ENCODE measurements around the gene IER3.
A peak's percentile ranks its signal among the peaks of the same experiment; 100 is the strongest.

The IER3 gene, protein sequence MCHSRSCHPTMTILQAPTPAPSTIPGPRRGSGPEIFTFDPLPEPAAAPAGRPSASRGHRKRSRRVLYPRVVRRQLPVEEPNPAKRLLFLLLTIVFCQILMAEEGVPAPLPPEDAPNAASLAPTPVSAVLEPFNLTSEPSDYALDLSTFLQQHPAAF

DNA sequence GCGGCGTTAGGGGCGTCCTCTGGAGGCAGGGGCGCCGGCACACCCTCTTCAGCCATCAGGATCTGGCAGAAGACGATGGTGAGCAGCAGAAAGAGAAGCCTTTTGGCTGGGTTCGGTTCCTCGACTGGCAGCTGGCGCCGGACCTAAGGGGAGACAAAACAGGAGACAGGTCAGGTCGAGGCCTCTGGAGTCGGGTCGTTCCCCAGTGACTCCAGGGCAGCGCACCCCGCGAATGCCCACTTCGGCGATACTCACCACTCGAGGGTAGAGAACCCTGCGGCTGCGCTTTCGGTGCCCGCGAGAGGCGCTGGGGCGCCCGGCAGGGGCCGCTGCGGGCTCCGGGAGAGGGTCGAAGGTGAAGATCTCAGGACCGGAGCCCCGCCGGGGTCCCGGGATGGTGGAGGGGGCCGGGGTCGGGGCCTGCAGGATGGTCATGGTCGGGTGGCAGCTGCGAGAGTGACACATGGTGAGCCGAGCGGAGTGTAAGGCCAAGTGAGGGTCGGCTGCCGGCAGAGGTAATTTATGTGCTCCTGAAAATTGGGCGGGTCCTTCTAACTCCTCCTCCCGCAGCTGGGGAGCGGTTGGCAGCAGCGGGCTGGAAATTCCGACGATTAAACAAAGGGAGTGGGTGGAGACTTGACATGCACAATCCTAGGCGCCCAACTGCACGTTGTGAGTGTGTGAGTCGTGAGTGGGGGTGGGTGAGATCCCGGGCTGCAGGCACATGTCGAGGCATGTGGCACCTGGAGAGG lies at the start of gene IER3:
Gene IER3, minus strand, starts transcription at position 494 of the 752 bp plus-strand sequence. Its CDS starts 29 bp downstream, at position 465.
- DNase-seq, result peak; percentile 92

DNA sequence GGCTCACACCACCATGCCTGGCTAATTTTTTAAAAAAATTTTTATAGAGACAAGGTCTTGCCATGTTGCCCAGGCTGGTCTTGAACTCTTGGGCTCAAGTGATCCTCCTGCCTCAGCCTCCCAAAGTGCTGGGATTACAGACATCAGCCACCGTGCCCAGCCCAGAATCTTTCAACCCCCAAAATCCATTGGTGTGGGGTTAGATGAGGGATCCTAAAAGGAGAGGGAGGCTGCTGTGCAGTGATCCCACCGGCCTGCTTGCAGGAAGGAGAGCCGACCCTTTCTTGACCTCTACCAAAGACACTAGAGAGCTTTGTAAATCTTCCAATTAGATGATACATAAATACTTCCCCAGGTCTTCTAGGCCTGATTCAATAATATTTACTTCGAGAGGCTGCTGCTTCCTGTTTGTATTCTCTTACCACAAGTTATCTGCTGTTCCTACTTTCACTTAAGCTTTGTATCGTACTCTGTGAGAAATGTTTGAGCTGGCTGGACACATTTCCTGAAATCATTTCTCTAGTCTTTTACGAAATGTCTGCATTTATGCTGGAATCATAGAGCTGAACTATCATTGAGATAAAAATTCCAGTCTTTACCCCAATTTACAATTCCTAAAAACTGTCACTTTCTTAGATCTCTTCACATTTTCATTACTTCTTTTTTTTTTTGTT lies 49.3 kb upstream of the IER3 start:
- DNase-seq, result peak; percentile 33

DNA sequence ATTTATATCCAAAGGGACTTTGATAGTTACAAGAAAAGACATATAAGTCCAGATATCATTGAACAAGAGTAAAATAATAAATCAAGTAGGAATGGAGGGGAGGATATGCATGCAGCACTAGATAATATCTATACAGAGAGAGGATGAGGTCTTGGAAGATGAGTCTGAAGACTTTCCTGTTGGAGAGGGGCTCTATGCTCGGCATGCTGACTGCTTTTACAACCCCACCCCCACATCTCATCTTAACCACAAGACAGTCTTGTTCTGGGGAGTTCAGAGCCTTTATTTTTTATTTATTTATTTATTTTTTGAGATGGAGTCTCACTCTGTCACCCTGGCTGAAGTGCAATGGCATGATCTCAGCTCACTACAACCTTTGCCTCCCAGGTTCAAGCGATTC lies 48.4 kb upstream of the IER3 start:
- DNase-seq, result no peak

DNA sequence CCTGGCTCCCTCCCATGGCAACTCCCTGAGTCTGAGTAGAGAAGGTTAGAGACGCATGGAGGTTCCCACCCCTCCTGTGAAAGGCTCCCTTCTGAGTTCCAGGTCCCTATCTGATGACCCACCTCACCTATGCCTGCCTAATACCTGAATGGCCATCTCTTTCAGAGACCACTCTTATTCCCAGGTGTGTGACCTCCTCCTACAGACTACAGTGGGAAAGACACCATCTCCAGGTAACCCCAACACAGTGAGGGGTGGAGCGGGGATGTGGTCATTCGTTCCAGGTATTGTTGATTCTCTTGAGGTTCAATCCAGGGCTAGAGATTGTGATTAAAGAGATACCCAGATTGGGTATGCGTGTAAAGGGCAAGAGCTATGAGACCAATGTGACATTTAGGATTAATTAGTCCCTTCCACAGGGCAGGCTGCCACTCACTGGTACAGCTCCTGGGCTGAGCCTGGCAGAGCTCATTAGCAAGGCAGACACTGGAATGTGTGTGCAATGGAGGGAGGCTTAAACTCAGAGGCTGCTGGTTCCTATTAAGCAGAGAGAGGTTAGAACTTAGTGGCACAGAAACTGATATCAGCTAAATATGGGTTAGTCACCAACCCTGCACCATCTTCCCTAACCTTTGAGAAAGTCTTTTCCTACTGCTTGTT lies 46.5 kb upstream of the IER3 start:
- no peak for DNase-seq

DNA sequence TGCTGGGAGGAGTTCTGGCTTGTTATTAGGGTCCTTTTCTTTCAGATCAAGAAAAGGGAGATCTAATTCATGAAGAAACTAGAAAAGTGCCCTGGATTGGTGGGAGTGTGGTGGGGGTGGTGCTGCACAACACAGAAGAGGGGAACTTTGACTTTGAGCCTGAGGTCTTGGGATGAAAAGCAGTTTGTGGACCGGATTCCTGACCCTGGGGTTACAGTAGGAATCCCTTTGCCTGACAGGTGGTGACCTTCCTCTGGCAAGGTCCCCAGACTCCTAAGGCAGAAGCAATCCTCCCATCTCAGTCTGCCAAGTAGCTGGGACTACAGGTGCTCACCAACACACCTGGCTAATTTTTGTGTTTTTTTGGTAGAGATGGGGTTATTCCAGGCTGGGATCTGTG lies 45.3 kb upstream of the IER3 start:
- DNase-seq, result no peak

DNA sequence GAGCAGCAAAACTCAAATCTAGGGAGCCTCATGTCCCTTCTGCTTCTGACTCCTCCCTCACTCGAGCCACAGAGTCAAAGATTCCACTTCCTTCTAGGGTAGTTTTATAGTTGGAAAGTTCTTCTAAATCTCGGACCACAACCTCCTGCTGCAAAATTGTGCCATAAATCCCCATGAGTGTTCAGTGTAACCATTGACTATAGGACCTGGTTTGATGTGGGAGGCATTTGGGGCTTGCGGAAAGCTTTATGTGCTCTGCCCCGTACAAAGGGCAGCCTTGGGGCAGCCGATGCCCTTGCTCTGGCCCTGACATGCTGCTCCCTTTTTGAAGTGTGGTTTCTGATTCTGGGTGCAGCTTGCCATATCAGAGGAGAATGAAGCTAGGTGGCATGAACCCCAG lies 43.6 kb upstream of the IER3 start:
- no peak for DNase-seq

DNA sequence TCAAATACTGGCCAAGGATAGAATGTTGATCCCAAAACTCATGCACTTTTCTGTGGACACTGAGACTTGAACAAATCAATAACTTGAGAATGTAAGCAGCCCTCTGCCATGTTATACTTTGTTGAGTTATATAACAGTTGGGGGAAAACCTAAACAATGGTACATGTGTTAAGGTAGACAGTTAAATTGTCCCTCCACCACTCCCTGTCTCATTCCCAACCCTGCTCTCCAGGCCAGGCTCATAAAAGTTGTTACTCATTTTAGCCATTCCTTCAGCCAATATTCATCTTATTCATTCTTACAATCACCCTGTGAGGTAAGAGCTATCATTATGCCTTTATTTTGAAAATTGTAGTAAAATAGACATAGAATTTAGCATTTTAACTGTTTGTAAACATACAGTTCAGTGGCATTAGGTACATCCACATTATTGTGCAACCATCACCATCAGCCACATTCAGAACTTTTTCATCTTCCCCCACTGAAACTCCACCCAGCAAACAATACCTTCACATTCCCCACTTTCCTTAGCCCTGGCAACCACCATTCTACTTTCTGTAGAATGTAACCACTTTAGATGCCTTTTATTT lies 38.2 kb upstream of the IER3 start:
- DNase-seq, result no peak

DNA sequence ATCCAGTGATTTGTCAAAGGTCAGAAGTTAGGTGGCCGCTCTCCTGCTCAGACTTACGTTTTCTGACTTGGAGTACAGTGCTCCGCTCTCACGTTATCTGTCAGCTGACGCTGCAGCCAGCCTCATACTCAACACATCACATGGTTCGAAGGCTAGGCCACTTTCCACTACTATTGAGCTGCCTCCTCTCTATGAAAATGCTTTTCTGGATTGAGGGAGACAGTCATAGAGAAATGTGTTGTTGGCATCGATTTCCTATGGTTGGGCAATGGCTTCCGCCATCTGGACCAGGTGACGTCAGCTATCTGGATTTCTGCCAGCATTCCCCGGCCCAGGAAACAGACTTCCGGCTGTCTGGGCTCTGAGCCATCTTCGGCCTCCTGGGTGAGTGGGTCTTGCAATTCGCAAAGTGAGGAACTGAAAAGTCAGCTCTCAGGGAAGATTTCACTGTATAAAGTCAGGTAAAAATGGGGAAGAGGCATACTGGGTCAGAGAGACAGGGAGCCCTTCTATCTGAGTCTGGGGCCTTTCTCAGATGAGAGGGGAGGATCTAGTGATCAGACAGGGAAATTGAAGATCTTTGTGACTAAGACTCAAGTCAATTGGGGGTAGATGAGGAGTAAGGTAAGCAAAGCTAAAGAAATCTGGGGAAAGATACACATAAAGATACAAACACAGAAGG lies 37.5 kb upstream of the IER3 start:
- peak; percentile 97 for DNase-seq

DNA sequence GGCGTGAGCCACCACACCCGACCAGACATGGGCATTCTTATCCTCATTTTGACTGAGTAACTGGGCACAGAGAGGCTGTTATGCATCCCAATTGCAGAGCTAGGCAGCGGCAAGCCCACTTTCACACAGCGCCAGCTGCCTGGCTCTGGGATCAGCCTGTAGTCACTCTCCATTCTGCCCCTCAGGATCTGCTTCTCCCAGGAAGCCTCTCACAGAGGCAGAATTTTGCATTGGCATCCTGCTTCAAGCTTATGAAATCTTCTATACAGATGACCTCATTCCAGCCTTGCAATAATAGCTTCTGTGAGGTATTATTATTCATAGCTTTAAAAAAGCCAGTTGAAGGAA lies 37.0 kb upstream of the IER3 start:
- DNase-seq, result no peak

DNA sequence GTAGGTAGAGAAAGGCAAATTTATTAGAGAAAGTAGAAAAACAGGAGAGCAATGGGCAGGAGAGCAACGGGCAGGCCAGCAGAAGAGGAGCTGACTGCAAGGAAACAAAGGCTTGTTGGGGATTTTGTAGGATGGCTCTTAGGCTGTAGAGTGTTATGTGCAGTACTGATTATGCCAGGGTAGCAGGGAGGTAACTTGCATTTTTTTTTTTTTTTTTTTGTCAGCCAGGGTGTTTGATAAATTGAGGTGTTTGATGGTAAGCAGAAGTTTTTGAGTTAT lies 36.2 kb upstream of the IER3 start:
- no peak for DNase-seq

DNA sequence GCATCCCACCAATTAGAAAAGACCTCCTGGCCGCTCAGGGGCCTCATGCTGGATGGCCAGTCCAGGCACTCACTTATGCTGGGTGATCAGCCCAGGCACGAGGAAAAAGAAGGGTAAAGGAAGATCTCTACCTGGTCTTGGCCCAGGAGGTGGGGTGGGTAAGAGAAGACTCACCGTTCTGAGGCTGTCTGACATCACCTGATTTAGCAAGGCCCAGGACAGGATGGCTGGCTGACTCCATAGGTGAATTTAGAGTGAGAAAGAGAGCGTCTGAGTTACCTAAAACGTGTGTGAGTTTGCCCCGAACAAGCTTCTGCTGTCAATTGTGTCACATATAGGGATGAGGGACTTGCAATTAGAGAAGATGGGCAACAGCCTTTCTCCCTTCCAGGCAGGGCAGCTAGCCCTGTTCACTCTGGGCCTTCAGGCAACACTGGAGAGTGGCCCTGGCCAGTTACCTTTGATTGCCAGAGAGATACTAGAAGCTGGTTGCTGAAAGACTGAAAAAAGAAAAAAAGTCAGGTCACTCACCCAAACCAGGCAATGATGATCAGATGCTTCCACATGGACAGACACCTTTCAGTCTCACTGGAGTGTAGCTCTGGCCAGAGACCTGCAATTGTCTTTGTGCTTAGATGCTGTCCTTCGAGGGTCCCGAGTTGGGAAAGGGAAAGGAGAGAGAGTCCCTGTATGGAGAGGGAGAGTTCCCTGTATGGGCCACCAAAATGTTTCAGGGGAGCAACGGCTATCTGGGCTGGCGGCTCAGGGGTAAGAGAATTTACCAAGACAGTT lies 35.7 kb upstream of the IER3 start:
- no peak for DNase-seq

DNA sequence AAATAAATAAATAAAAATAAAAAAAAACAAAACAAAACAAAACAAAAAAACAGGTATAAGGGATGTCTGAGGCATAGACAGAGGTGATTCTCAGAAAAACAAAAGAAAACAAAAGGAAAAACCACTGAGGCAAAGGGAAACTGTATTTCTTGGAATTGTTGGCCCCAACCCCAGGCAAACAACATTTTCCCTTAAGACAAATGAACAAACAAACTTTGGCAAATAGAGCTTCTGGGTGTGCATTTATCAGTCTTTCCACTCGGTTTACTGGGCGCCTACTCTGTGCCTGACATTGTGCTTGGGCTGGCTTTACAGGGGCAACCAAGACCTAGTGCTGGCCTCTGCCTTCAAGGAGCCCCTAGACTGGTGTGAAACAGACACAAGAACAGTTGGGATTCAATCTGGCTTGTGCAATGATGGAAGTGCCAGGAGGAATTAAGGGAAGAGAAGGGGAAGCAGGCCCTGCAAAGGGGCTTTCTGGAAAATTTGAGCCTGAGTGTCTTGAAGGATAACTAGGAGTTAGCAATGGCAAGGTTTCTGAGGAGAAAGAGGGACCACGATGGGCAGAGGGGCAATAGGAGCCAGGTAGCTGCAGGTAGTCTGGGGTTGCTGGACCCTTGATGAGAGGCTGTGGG lies 33.8 kb upstream of the IER3 start:
- DNase-seq, result no peak

DNA sequence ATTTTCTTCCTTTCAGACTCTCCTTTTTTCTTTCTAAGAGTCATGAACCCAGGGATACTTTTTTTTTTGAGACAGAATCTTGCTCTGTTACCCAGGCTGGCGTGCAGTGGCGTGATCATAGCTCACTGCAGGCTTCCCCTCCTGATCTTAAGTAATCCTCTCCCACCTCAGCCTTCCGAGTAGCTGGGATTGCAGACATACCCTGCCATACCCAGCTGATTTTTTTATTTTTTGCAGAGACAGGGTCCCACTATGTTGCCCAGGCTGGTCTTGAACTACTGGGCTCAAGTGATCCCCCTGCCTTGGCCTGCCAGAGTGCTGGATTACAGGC lies 32.8 kb upstream of the IER3 start:
- no peak for DNase-seq

DNA sequence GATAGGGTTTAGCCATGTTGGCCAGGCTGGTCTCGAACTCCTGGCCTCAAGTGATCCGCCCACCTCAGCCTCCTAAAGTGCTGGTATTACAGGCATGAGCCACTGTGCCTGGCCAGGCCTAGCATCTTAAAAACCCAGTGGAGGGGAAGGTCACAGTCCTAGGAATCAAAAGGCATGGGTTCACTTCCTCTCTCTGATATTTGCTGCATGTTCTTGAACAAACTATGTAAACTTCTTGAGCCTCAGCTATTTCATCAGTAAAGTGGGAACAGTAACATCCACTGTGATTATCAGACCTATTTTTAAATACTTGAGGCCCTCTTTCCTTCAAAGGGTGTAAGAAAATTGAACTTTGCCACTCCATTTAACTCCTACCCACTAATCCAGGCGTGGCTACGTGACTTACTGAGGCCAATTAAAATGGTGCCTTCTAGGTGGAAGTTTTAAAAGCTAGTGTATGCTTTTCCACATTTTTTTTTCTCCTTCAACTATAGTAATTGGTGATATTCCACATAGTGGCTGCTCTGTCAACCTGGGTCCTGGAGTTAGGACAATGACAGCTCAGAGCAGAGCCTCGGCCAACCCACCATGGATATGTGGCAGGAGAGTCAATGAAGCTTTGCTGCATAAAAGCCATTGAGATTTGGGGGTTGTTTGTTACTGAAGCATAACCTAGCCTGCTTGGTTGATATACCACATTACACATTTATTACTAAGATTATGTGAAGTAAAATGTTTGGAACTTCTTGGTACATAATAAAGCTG lies 32.2 kb upstream of the IER3 start:
- DNase-seq, result no peak

DNA sequence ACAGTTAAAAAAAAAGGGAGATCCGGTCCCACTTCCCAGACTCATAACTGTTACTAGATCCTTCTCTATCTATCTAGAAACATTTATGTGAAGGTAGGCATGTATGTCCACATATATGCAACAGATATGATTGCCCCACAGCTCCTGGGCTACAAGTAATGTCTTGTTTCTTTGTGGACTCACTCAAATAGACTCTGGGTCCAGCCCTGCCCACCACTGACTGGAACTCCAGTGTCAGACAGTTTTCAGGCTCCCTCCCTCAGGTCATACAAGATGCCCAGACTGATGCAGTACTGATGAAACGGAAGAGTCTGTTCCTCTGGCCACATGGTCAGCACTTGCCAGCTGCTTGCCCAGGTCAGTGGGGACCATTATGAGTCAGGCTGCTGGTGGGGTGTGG lies 30.8 kb upstream of the IER3 start:
- no peak for DNase-seq

DNA sequence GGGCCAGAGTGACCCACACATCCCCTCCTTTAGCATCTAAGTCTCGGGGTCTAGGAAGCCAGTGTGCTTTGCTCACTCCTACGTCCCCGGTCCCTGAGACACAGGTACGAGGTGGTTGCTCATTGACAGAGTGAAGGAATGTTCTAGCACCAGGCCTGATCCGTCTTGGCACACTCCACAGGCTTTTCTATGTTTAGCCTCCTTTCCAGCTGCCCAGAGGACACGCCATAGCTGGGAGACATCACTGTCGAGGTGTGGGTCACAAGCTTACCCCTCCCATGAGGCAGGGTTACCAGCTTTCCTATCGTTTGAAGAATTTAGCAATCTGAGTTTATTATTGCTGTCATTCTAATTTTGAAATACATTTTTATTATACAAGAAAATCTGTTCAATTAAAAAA lies 30.4 kb upstream of the IER3 start:
- DNase-seq, result no peak

DNA sequence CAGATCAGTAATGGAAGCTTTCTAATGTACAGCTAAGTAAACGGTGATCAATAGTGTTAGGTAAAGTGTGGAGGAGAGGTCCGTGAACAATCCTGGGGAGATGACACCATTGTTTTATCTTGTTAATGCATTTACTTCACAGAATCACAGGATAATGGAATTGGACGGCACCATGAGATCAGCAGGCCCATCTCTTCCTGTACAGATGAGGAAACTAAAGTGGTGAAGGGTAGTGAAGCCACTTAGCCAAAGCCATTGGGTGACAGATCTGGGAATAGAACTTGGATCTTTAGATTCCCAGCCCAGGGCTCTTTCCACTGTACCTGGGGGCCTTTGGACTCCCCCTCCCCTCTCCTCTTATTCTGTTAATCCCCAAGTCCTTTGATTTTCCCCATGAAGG lies 26.2 kb upstream of the IER3 start:
- DNase-seq, result no peak

DNA sequence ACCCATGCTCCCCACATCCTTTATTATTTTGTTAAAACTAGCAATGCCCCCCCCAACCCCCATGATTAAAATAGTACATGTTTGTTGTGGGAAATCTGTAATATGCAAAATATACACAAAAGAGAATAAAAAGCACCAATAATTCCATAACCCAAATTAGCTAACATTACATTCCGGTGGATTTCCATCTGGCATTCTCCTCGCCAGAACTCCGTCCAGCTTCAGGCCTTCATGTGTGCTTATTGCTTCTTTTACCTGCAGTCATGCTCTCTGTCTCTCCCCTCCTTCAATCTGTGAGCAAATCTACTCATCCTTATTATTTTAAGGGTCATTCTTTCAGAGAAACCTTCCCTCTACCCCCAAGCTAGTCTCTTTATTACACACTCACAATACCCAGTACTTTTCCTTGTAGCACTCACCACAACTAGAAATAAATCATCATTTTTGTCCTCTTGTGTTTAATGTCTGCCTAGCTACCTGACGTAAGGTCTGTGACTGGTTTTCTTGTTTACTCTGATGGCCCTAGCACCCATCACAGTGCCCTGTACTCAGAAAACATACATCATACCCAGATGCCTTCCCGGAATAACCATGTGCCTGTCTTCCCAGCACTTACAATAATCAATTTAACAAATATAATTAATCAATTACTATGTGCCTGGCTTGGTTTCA lies 25.6 kb upstream of the IER3 start:
- DNase-seq, result peak; percentile 57

DNA sequence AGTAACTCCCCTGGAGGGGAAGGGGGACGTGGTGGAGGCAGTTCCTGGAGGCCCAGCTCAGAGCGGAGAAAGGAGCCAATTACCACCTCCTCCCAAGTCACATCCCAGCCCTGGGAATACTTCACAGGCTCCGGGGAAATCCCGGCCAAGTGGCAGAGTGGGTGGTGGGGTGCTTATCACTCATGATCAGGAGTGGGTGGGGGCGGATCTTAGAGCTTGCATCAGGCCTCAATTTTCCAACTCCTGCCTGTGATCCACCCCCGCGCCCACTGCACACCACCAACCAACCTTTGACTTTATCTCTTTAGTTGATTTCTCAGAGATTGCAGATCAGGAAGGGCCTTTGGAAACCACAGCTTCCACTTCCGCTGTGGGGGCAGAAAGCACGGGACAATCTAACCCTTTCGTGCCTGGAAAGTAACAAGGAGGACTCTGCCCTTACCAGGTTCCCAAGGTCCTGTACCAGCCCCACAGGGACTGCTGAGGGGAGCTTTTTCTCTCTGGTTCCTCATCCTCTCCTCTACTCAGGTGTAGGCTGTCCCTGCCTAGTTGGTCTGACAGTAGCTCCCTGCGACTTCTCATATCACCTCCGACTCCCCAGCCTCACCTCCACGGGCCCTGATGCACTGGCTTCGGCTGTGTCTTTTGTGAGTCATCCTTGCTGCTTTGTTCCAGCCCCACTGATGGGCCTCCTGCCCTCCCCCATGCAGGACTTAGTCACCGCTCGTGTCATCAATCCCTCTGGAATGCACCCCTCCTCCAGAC lies 24.9 kb upstream of the IER3 start:
- peak; percentile 95 for DNase-seq

DNA sequence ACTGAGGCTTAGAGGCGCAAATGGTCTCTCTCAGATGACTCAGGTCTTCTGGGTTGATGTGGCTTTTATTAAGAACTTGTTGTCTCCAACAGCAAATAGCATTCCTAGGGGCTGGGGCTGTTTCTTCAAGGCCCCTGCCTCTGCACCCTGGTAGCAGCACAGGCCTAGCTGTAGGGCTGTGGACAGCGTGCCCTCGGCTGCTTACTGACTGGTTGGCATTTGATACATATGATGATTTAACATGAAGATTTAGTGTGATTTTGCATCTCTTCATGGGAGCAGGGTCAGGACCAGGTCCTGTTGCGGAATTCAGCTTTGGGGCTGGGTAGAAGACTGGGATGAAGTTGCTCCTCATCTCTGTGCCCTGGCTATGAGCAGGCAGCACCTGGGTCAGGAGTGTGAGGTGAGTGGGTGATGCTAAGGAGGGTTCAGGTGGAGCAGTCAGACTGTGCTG lies 24.3 kb upstream of the IER3 start:
- no peak for DNase-seq

All from DMS53 (cell line).